Pancreas (tissue), 10 donors: ENCODE results near the gene CMTM8. TPM values are rescaled to one million over a fixed set of nuclear protein-coding genes. Genes with fewer than 3 reads are reported as not detected.

Experiments
- ATAC-seq, 4 donors: fragments of 200-7000 bp; cut with Tn5 transposase; one replicate each; pipeline versions ENCODE4 v1.8.0 to v1.9.1; 2020; ENCODE audit warnings: mild to moderate bottlenecking in 4 of 4, moderate library complexity in 4 of 4
- DNase-seq, 6 donors: peaks; one replicate each; pipeline ENCODE4 v3.0.0-alpha.2; 2020
- FAIRE-seq: peaks from 2 replicates; lab custom pipeline; 2012; peaks lifted over from hg19 to GRCh38; lab: Jason Lieb, UNC
- H3K27ac ChIP-seq, 4 donors: fragments of 200-600 bp; sonication (generic); 1 replicate in 3 of 4; 2 replicates in 1 of 4; pipeline versions ENCODE4 v1.5.0 to v1.8.0; 2020
- H3K27me3 ChIP-seq, 4 donors: fragments of 200-600 bp; one replicate each; pipeline ENCODE4 v1.8.0; 2021
- H3K36me3 ChIP-seq, 3 donors: fragments of 200-600 bp; sonication (generic) in 1 of 3; one replicate each; pipeline versions ENCODE4 v1.5.0 to v1.8.0; 2020 to 2021
- H3K4me1 ChIP-seq, 3 donors: fragments of 200-600 bp; one replicate each; pipeline ENCODE4 v1.8.0; 2021
- H3K4me3 ChIP-seq, 4 donors: fragments of 200-600 bp; sonication (generic) in 2 of 4; one replicate each; pipeline versions ENCODE4 v1.5.0 to v1.8.0; 2020 to 2021
- H3K9me3 ChIP-seq, 4 donors: fragments of 200-600 bp; one replicate each; pipeline ENCODE4 v1.8.0; 2021
- CTCF ChIP-seq, 4 donors: fragments of 200-600 bp; sonication (generic) in 3 of 4; IDR thresholded peaks; one replicate each; pipeline versions ENCODE4 v1.5.0 to v1.8.0; 2021; ENCODE audit warnings: antibody characterized with exemption in 4 of 4
- WGBS, 2 donors: extraction: QIAGEN DNeasy Blood & Tissue Kit; methylation state at CpG; one replicate each; pipeline ENCODE4 v1.1.7; 2013; 5-methylcytosine and 5-hydroxymethylcytosine counted together
- intact Hi-C, 3 donors: fragments of 100-400 bp; cut with DNase I; formaldehyde crosslinking; loops; one replicate each; pipeline versions ENCODE4 v1.11.1 to v1.14.2; 2022
- polyA plus RNA-seq, 2 donors: library from polyadenylated mRNA; stranded (reverse); fragments of 200-250 nt; gene quantifications; one replicate each; pipeline ENCODE4 v1.2.3, GENCODE V29; 2013
- total RNA-seq, 6 donors: library from RNA; stranded (reverse); fragmentation: NEBNext Ultra II Directional in 4 of 6; extraction: Animal tissue kit (Norgen Biotek cat#: 25700) in 4 of 6; gene quantifications; one replicate each; pipeline versions ENCODE4 v1.2.1 to v1.2.4, GENCODE V29; 2021 to 2023
- donor health status: healthy with polysubstance abuse.
- donor health status: DM: no; HTN: no; CAD: no; lungs with moderate emphysema.
- donor health status: DM: no; HTN: no; CAD: no.
- donor health status: control.
- donor health status: control.
- donor health status: Bipolar disorder and iron deficiency.
- donor health status: DM: yes; HTN: yes; CAD: no.
- donor health status: DM: no; HTN: no; CAD: no.
- donor health status: DM: no; HTN: no; CAD: no.
- donor health status: DM: yes; HTN: yes; CAD: no.

The CMTM8 gene
- total and polyA plus RNA-seq, 8 donors, result 11.0 to 23.7 (median 16.7) TPM

- intact Hi-C loops, result no loop called here
- Histone ChIP-seq H3K4me1 (peaks cover 5 to 24% (median 15%) of the 10 kb centered on the region in 3 donors), H3K27me3 (no peaks in the 10 kb centered on the region), H3K4me3 (no peak overlapping the region), H3K27ac (peak overlapping the region in 2 of 4 donors; percentile 93 to 94), H3K9me3 (no peaks in the 10 kb centered on the region), H3K36me3 (no peaks in the 10 kb centered on the region)
- DNase-seq, result no peak
- no peak for TF ChIP-seq CTCF (IDR thresholded peaks at IDR 0.05)
- WGBS, 2 donors, result 75 to 78% methylated on average over 3 of the region's 3 CpGs
- no peak for FAIRE-seq
- ATAC-seq, result no peak
These were observed 165.2 kb downstream of the CMTM8 start for GRCh38 chr3:32403663-32404062.

- DNase-seq (no peak), ATAC-seq (no peak), FAIRE-seq (no peak)
- Histone ChIP-seq H3K4me1 (peaks cover 5 to 21% (median 16%) of the 10 kb centered on the region in 3 donors), H3K4me3 (no peak overlapping the region), H3K9me3 (no peaks in the 10 kb centered on the region), H3K27me3 (no peaks in the 10 kb centered on the region), H3K27ac (peak overlapping the region in 2 of 4 donors; percentile 21 to 94), H3K36me3 (no peaks in the 10 kb centered on the region)
- intact Hi-C loops, result no loop called here
- TF ChIP-seq CTCF (IDR thresholded peaks at IDR 0.05), result no peak
- 67 to 94% methylated on average over 1 of the region's 1 CpG for WGBS, 2 donors
These were observed 166.2 kb downstream of the CMTM8 start for GRCh38 chr3:32404714-32405113.

GRCh38 chr3:32405155-32405554 is 166.7 kb downstream of the CMTM8 start:
- Histone ChIP-seq H3K4me1 (peaks cover 5 to 19% (median 18%) of the 10 kb centered on the region in 3 donors), H3K9me3 (no peaks in the 10 kb centered on the region), H3K27me3 (no peaks in the 10 kb centered on the region), H3K36me3 (no peaks in the 10 kb centered on the region), H3K27ac (peak overlapping the region in 1 of 4 donors; percentile 21), H3K4me3 (no peak overlapping the region)
- intact Hi-C loops, result no loop called here
- 9 to 14% methylated on average over 2 of the region's 2 CpGs for WGBS, 2 donors
- no peak for FAIRE-seq
- DNase-seq, result no peak
- ATAC-seq, result no peak
- TF ChIP-seq CTCF (IDR thresholded peaks at IDR 0.05), result no peak

GRCh38 chr3:32405711-32406323 is 167.3 kb downstream of the CMTM8 start:
- H3K36me3 ChIP-seq, result no peaks in the 10 kb centered on the region
- H3K27ac ChIP-seq, result peak overlapping the region in 2 of 4 donors; percentile 26 to 67
- no peaks in the 10 kb centered on the region for H3K27me3 ChIP-seq
- intact Hi-C loops, result no loop called here
- 55 to 57% methylated on average over 7 of the region's 7 CpGs for WGBS, 2 donors
- ATAC-seq (no peak), DNase-seq (no peak), FAIRE-seq (no peak)
- TF ChIP-seq CTCF (IDR thresholded peaks at IDR 0.05), result no peak
- H3K4me3 ChIP-seq, result no peak overlapping the region
- H3K4me1 ChIP-seq, result peaks cover 5 to 18% (median 16%) of the 10 kb centered on the region in 3 donors
- no peaks in the 10 kb centered on the region for H3K9me3 ChIP-seq
